ENCODE measurements around the gene TPPP2.

TPPP2 gene

DNA sequence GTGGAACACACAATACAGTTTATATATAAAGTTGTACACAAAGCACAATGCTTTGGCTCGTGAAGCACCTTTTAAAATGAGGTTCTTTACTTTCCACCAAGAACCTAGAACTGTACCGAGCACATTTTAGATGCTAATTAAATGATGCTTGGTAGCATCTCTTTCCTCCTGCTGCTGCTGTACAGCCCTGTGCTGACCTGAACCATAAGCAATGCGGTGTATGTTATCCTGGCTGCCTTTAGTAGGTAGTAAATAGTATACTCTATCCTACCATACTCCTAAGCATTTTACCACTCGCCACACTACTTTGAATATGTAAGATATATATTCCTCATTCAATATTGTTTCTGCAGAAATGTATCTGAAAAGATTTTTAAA is 24.7 kb downstream of the TPPP2 start:
- TF ChIP-seq SIN3A (IDR thresholded peaks at IDR 0.05; ENCODE audit: borderline replicate concordance, insufficient read depth, low read length) = no peak
- TF ChIP-seq POLR2AphosphoS5 (IDR thresholded peaks at IDR 0.05; ENCODE audit: low read depth, low read length) = no peak
- TF ChIP-seq FOXP2 (optimal IDR thresholded peaks at IDR 0.05; ENCODE audit: borderline replicate concordance, extremely low read depth, extremely low read length, insufficient read depth) = no peak
- no peak for TF ChIP-seq REST (IDR thresholded peaks at IDR 0.05; ENCODE audit: insufficient read depth in 1 of 2, low read depth in 2 of 2, low read length in 2 of 2)
- TF ChIP-seq TAF1 (IDR thresholded peaks at IDR 0.05; ENCODE audit: borderline replicate concordance, insufficient read depth, low read length) = no peak

- TF ChIP-seq TAF1 (IDR thresholded peaks at IDR 0.05; ENCODE audit: borderline replicate concordance, insufficient read depth, low read length) (no peak), REST (IDR thresholded peaks at IDR 0.05; ENCODE audit: insufficient read depth in 1 of 2, low read depth in 2 of 2, low read length in 2 of 2) (no peak), POLR2AphosphoS5 (IDR thresholded peaks at IDR 0.05; ENCODE audit: low read depth, low read length) (no peak), SIN3A (IDR thresholded peaks at IDR 0.05; ENCODE audit: borderline replicate concordance, insufficient read depth, low read length) (no peak), FOXP2 (optimal IDR thresholded peaks at IDR 0.05; ENCODE audit: borderline replicate concordance, extremely low read depth, extremely low read length, insufficient read depth) (no peak)
Observed at GRCh38 chr14:21055432-21056117, 25.6 kb downstream of the TPPP2 start.

GRCh38 chr14:21056520-21057163 is 26.6 kb downstream of the TPPP2 start:
- no peak for TF ChIP-seq POLR2AphosphoS5 (IDR thresholded peaks at IDR 0.05; ENCODE audit: low read depth, low read length)
- no peak for TF ChIP-seq REST (IDR thresholded peaks at IDR 0.05; ENCODE audit: insufficient read depth in 1 of 2, low read depth in 2 of 2, low read length in 2 of 2)
- no peak for TF ChIP-seq SIN3A (IDR thresholded peaks at IDR 0.05; ENCODE audit: borderline replicate concordance, insufficient read depth, low read length)
- no peak for TF ChIP-seq FOXP2 (optimal IDR thresholded peaks at IDR 0.05; ENCODE audit: borderline replicate concordance, extremely low read depth, extremely low read length, insufficient read depth)

- TF ChIP-seq POLR2AphosphoS5 (IDR thresholded peaks at IDR 0.05; ENCODE audit: low read depth, low read length) (no peak), REST (IDR thresholded peaks at IDR 0.05; ENCODE audit: insufficient read depth in 1 of 2, low read depth in 2 of 2, low read length in 2 of 2) (no peak), TAF1 (IDR thresholded peaks at IDR 0.05; ENCODE audit: borderline replicate concordance, insufficient read depth, low read length) (no peak), FOXP2 (optimal IDR thresholded peaks at IDR 0.05; ENCODE audit: borderline replicate concordance, extremely low read depth, extremely low read length, insufficient read depth) (no peak), SIN3A (IDR thresholded peaks at IDR 0.05; ENCODE audit: borderline replicate concordance, insufficient read depth, low read length) (no peak)
Observed at GRCh38 chr14:21057803-21058675, 28.0 kb downstream of the TPPP2 start, which contains the start of gene RNASE8. RNASE8 (plus strand) TSS chr14:21057822; CDS start chr14:21057893, 71 bp downstream.
